Right lobe of liver (tissue), 6 donors: ENCODE results near the gene C9orf50. TPM values are rescaled to one million over a fixed set of nuclear protein-coding genes. Genes with fewer than 3 reads are reported as not detected.

Experiments
- ATAC-seq, 4 donors: fragments of 200-7000 bp; cut with Tn5 transposase; one replicate each; pipeline ENCODE4 v1.9.1; 2020; ENCODE audit warnings: mild to moderate bottlenecking in 4 of 4, moderate library complexity in 4 of 4
- DNase-seq, 3 donors: peaks; one replicate each; pipeline ENCODE4 v3.0.0-alpha.2; 2020
- H3K27ac ChIP-seq, 3 donors: fragments of 200-600 bp; one replicate each; pipeline ENCODE4 v1.8.0; 2022
- H3K27me3 ChIP-seq, 2 donors: fragments of 200-600 bp; one replicate each; pipeline ENCODE4 v1.8.0; 2022
- H3K36me3 ChIP-seq, 4 donors: fragments of 200-600 bp; sonication (generic) in 1 of 4; one replicate each; pipeline versions ENCODE4 v1.5.1 to v1.8.0; 2017 to 2022; ENCODE audit warnings: control low read depth in 1 of 4
- H3K4me1 ChIP-seq, 4 donors: fragments of 200-600 bp; sonication (generic) in 1 of 4; one replicate each; pipeline versions ENCODE4 v1.5.1 to v1.8.0; 2017 to 2022; ENCODE audit warnings: control low read depth in 1 of 4
- H3K4me3 ChIP-seq, 3 donors: fragments of 200-600 bp; one replicate each; pipeline ENCODE4 v1.8.0; 2022
- H3K9me3 ChIP-seq, 4 donors: fragments of 200-600 bp; sonication (generic) in 1 of 4; one replicate each; pipeline versions ENCODE4 v1.5.1 to v1.8.0; 2017 to 2022; ENCODE audit warnings: control low read depth in 1 of 4
- POLR2A ChIP-seq: fragments of 450-650 bp; IDR thresholded peaks from one replicate; pipeline ENCODE4 v1.6.1; 2017; ENCODE audit warnings: antibody characterized with exemption, mild to moderate bottlenecking
- WGBS: methylation state at CpG from one replicate; pipeline ENCODE4 v1.1.6; 2018; ENCODE audit warnings: low coverage, low lambda C conversion rate; ENCODE audit not compliant: insufficient coverage; ENCODE audit errors: missing lambda C conversion rate; 5-methylcytosine and 5-hydroxymethylcytosine counted together
- intact Hi-C, 2 donors: fragments of 100-400 bp; cut with DNase I; formaldehyde crosslinking; loops; one replicate each; pipeline versions ENCODE4 v1.11.2 to v1.14.1; 2022
- total RNA-seq, 6 experiments: library from RNA; depleted of rRNA in 2 of 6; stranded (reverse); fragments of >200 nt in 2 of 6; fragmentation: NEBNext Ultra II Directional in 3 of 6; extraction: Animal tissue kit (Norgen Biotek cat#: 25700) in 3 of 6; gene quantifications; one replicate each; pipeline versions ENCODE4 v1.1.0 to v1.2.4, GENCODE V29; 2016 to 2023
- TF ChIP-seq, protein P1 (sequence below), 4 donors: fragments of 200-600 bp in 3 of 4; fragments of 450-650 bp in 1 of 4; IDR thresholded peaks; one replicate each; pipeline versions ENCODE4 v1.5.1 to v1.8.0; 2016 to 2022; ENCODE audit warnings: antibody characterized with exemption in 4 of 4, mild to moderate bottlenecking in 2 of 4
- donor health status: DM: no; HTN: yes; CAD: no.
- donor health status: DM: no; HTN: no; CAD: no.
- donor health status: DM: no; HTN: no; CAD: no.
- donor health status: DM: no; HTN: yes; CAD: no.
- donor health status: DM: no; HTN: yes; CAD: no.

C9orf50 gene
- total RNA-seq, 6 experiments from 2014 or later, result not detected

DNA sequence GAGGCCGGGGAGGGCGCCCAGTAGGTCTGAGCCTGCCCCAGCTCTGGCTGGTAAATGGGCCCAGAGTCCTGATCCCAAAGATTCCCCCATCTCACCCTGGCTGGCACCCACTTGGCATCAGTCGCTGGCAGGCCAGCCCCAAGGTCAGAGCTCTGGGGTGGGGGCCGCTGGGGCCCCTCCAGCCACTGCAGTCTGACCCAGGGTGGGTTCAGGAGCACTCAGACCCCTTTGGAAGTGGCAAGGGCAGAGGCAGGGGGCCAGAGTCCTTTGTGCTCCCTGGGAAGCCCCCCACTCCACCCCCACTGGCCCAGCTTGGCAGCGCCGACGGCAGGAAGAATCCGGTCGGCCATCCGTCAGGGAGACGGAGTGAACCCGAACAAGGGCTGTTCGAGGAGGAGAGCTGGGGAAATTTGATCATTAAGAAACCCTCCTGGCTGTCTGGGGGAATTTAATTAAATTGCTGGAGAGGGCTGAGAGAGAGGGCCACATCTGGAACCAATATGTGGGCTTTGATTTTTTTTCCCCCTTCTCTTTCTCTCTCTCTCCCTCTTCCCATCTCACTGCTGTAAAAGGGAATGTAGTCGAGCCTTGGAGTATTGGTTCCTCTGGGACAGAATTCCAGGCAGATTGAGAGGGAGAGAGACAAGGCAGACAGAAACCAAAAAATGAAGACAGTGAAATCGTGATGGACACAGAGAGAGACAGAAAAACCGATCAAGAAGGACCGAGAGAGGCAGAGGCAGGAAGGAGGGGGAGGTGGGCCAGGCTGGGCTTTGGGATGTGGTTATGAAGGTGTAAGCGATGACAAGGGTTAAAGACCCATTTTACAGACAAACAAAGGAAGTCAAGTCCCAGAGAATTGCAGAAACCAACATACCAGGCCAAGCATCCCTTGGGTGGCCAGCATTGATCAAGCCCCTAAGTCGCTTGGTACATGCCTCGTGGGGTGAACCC, 29.1 kb upstream of the C9orf50 start:
- WGBS, result 81% methylated on average over 16 of the region's 20 CpGs
- Histone ChIP-seq H3K4me1 (no peaks in the 10 kb centered on the region), H3K4me3 (no peak overlapping the region), H3K27ac (no peak overlapping the region), H3K27me3 (no peaks in the 10 kb centered on the region), H3K9me3 (no peaks in the 10 kb centered on the region), H3K36me3 (no peaks in the 10 kb centered on the region)
- intact Hi-C loops, result loop anchor here (10.0 kb wide), 1 partner anchor 135 kb away; no protein-coding TSS in a partner anchor
- DNase-seq (no peak), ATAC-seq (no peak)
- TF ChIP-seq, protein P1, sequence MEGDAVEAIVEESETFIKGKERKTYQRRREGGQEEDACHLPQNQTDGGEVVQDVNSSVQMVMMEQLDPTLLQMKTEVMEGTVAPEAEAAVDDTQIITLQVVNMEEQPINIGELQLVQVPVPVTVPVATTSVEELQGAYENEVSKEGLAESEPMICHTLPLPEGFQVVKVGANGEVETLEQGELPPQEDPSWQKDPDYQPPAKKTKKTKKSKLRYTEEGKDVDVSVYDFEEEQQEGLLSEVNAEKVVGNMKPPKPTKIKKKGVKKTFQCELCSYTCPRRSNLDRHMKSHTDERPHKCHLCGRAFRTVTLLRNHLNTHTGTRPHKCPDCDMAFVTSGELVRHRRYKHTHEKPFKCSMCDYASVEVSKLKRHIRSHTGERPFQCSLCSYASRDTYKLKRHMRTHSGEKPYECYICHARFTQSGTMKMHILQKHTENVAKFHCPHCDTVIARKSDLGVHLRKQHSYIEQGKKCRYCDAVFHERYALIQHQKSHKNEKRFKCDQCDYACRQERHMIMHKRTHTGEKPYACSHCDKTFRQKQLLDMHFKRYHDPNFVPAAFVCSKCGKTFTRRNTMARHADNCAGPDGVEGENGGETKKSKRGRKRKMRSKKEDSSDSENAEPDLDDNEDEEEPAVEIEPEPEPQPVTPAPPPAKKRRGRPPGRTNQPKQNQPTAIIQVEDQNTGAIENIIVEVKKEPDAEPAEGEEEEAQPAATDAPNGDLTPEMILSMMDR (IDR thresholded peaks at IDR 0.05), result no peak
- no peak for TF ChIP-seq POLR2A

DNA sequence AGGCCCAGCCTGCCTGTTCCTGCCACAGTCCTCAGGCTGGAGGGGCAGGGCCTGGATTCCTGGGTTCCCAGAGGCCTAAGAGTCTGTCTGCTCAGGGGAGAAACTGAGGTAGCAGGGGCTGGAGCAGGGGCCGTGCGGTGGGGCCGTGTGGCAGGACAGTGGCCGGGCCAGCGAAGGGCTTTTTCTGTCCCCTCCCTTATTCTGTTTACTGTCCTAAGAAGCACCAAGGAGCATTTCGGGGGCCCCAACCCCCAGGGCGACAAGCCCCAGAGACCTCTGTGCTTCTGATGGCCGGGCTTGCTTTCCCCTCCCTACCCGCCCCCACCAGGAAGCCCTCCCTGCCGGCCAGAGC, 27.8 kb upstream of the C9orf50 start:
- Histone ChIP-seq H3K4me1 (no peaks in the 10 kb centered on the region), H3K36me3 (no peaks in the 10 kb centered on the region), H3K9me3 (no peaks in the 10 kb centered on the region), H3K27ac (no peak overlapping the region), H3K4me3 (no peak overlapping the region), H3K27me3 (no peaks in the 10 kb centered on the region)
- WGBS, result no CpG with 5 or more reads among the region's 10 CpGs
- ATAC-seq, result no peak
- DNase-seq, result no peak
- no peak for TF ChIP-seq POLR2A
- intact Hi-C loops, result loop anchor here (10.0 kb wide), 1 partner anchor 136 kb away; no protein-coding TSS in a partner anchor

DNA sequence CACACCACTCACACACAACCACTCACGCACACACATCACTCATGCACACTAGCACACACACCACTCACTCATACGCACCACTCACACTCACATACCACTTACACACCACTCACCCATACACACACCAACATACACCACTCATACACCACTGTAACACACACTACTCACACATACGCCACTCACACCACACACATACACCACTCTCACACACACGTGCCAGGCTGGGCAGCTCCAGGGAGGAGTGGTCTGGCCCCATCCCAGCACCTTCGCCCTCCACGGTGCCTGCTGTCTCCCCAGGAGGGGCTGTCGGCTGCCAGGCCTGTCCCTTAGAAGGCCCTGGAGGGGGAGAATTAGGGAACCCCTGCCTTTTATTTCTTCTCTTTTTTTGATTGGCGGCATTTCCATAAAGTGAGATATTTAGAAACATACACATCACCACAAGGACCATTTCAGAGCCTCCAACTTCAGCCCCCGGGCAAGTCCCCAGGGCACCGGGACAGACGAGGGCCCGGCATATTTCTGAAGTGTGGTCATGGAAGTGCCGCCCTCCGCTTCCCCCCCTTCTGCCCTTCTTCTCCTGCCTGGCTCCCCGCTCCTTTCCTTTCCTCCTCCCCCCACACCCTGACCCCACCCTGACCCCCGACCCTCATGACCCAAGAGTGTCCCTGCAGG, 27.3 kb upstream of the C9orf50 start:
- ATAC-seq, result no peak
- Histone ChIP-seq H3K36me3 (no peaks in the 10 kb centered on the region), H3K4me1 (no peaks in the 10 kb centered on the region), H3K27ac (no peak overlapping the region), H3K9me3 (no peaks in the 10 kb centered on the region), H3K4me3 (no peak overlapping the region), H3K27me3 (no peaks in the 10 kb centered on the region)
- WGBS, result 66% methylated on average over 15 of the region's 16 CpGs
- no peak for DNase-seq
- no peak for TF ChIP-seq POLR2A
- TF ChIP-seq, protein P1 (IDR thresholded peaks at IDR 0.05), result no peak
- intact Hi-C loops, result loop anchor here (10.0 kb wide), 1 partner anchor 137 kb away; no protein-coding TSS in a partner anchor

DNA sequence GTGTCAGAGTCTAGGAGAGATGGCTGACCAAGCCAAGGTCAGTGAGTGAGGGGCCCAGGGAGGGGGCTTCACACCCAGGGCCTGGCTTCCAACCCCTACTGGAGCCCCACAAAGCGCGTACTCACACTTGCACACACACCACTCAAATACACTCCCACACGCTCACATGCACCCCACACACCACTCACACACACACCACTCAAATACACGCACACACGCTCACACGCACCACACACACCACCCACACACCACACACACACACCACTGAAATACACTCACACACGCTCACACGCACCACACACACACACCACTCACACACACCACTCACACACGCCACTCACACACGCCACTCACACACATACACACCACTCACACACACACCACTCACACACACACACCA, 26.7 kb upstream of the C9orf50 start:
- Histone ChIP-seq H3K27me3 (no peaks in the 10 kb centered on the region), H3K4me3 (no peak overlapping the region), H3K4me1 (no peaks in the 10 kb centered on the region), H3K27ac (no peak overlapping the region), H3K9me3 (no peaks in the 10 kb centered on the region), H3K36me3 (no peaks in the 10 kb centered on the region)
- ATAC-seq (no peak), DNase-seq (no peak)
- intact Hi-C loops, result loop anchor here (10.0 kb wide), 1 partner anchor 137 kb away; no protein-coding TSS in a partner anchor
- TF ChIP-seq, protein P1 (IDR thresholded peaks at IDR 0.05), result no peak
- no peak for TF ChIP-seq POLR2A
- WGBS, result 73% methylated on average over 7 of the region's 10 CpGs

DNA sequence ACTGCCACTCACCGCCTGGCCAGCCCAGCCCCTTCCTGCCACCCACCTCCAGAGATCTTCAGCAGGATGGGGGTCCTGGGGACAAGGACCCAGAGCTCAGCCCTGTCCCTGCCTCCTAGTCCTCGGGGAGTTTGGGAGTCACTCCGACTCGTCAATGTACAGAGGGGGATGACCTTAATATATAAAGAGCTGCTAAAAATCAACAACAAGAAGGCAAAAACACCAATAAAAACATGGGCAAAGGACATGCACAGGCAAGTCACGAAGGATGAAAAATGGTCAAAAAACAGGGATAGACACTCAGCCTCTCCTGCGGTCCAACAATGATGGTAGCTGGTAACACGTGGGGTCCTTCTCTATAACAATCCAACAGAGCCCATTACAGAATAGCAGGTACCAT, 25.8 kb upstream of the C9orf50 start:
- intact Hi-C loops, result loop anchor here (10.0 kb wide), 1 partner anchor 138 kb away; no protein-coding TSS in a partner anchor
- no peaks in the 10 kb centered on the region for H3K36me3 ChIP-seq
- 76% methylated on average over 6 of the region's 7 CpGs for WGBS
- no peaks in the 10 kb centered on the region for H3K4me1 ChIP-seq
- DNase-seq, result no peak
- ATAC-seq, result no peak
- no peaks in the 10 kb centered on the region for H3K27me3 ChIP-seq
- H3K4me3 ChIP-seq, result no peak overlapping the region
- no peaks in the 10 kb centered on the region for H3K9me3 ChIP-seq
- no peak overlapping the region for H3K27ac ChIP-seq
- TF ChIP-seq, protein P1 (IDR thresholded peaks at IDR 0.05), result no peak
- TF ChIP-seq POLR2A, result no peak
